Measurements from ENCODE around the gene STAG1. TPM values are rescaled to one million over a fixed set of nuclear protein-coding genes. Genes with fewer than 3 reads are reported as not detected.
"Not testable (repeated sequence)": the region's sequence is repeated elsewhere in the genome, so short reads cannot be mapped to it uniquely, and the experiment has no call there.

Gene STAG1
- polyA plus RNA-seq, 1 experiment, result 30.1 TPM

DNA sequence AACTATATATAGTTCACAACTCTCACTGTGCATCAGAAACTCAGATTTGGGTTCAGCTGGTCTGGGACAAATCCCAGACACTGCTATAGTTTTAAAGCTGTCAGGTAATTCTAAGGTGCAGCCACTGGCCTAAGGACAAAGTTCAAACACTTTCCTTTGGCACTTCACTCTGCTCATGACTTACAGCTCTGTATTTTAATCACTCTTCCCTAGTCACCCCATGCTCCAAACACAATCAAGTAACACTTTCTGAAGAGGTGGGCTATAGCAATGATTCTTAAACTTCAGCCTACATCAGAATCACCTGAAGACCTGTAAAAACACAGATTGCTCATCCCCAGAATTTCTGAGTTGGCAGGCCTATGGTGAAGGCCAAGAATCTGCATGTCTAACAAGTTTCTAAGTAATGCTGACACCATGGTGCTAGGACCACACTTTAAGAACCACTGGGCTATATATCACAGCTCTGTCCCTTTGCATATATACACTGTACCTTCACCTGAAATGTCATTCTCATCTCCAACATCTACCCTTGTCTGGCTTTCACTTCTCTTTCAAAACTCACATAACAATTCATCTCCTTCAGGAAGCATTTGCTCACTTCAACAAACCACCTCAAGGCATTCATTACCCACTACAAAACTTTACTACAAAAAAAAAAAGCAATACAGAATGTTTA lies 21.4 kb downstream of the STAG1 start:
- no peak overlapping the region for H3K27ac ChIP-seq (ENCODE audit: low read depth, low read length)
- TF ChIP-seq, protein P1, sequence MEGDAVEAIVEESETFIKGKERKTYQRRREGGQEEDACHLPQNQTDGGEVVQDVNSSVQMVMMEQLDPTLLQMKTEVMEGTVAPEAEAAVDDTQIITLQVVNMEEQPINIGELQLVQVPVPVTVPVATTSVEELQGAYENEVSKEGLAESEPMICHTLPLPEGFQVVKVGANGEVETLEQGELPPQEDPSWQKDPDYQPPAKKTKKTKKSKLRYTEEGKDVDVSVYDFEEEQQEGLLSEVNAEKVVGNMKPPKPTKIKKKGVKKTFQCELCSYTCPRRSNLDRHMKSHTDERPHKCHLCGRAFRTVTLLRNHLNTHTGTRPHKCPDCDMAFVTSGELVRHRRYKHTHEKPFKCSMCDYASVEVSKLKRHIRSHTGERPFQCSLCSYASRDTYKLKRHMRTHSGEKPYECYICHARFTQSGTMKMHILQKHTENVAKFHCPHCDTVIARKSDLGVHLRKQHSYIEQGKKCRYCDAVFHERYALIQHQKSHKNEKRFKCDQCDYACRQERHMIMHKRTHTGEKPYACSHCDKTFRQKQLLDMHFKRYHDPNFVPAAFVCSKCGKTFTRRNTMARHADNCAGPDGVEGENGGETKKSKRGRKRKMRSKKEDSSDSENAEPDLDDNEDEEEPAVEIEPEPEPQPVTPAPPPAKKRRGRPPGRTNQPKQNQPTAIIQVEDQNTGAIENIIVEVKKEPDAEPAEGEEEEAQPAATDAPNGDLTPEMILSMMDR (IDR thresholded peaks at IDR 0.05; ENCODE audit: low read depth, low read length), result no peak
- H3K9me3 ChIP-seq (ENCODE audit: control insufficient read depth, insufficient read depth, low read length), result no peaks in the 10 kb centered on the region; the same call in 1 of the 2 replicates
- no peaks in the 10 kb centered on the region for H3K27me3 ChIP-seq (ENCODE audit: control insufficient read depth, insufficient read depth, low read length)
- no peak overlapping the region for H3K4me3 ChIP-seq (ENCODE audit: low read depth, low read length)
- DNase-seq (ENCODE audit: low read depth, low spot score), result no peak
- ChIA-PET POLR2A (interaction anchor here (0.5 kb wide), 1 partner anchor 515 kb away, joined by 4 read pairs; no protein-coding TSS in a partner anchor), CTCF (interaction anchor here (1.2 to 2.6 kb wide), 2 partner anchors 284 to 425 kb away, joined by 4 to 11 read pairs; no protein-coding TSS in a partner anchor)

DNA sequence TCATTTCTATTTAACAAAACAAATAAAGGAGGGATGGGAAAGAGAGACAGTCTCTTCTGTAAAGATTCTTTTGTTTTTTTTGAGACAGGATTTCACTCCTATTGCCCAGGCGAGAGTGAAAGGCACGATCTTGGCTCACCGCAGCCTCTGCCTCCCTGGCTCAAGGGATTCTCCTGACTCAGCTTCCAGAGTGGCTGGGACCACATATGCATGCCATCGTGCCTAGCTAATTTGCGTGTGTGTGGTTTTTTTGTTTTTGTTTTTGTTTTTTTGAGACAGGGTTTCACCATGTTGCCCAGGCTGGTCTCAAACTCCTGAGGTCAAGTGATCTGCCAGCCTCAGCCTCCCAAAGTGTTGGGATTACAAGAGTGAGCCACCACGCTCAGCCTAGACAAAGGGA lies 23.3 kb downstream of the STAG1 start:
- no peak overlapping the region; the same call in 1 of the 2 replicates for H3K4me3 ChIP-seq (ENCODE audit: low read depth, low read length)
- H3K27me3 ChIP-seq (ENCODE audit: control insufficient read depth, insufficient read depth, low read length), result no peaks in the 10 kb centered on the region
- POLR2A ChIA-PET, result no interaction called here
- DNase-seq (ENCODE audit: low read depth, low spot score), result no peak
- H3K9me3 ChIP-seq (ENCODE audit: control insufficient read depth, insufficient read depth, low read length), result no peaks in the 10 kb centered on the region; the same call in 1 of the 2 replicates
- no peak overlapping the region for H3K27ac ChIP-seq (ENCODE audit: low read depth, low read length)
- CTCF ChIA-PET, result interaction anchor here (1.0 to 2.6 kb wide), 3 partner anchors 29 to 285 kb away, joined by 3 to 11 read pairs (median 3); no protein-coding TSS in a partner anchor
- TF ChIP-seq, protein P1 (IDR thresholded peaks at IDR 0.05; ENCODE audit: low read depth, low read length), result no peak

DNA sequence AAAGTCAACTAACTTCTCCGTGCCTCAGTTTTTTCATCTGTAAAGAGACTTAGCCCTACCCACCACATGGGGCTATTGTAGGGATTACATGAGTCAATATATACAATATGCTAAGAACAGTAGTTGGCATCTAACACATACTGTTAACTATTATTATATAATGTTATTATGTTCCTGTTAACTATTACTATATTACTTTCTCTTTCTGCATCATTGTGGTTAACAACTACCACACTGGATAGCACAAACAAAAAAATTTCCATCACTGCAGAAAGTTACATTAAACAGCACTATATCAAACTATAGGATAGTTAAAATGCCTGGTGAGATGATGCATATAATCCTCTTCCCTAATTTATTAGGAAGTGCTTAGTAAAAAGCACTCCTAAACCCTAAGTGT lies 23.7 kb downstream of the STAG1 start:
- Histone ChIP-seq H3K4me3 (ENCODE audit: low read depth, low read length) (no peak overlapping the region), H3K27ac (ENCODE audit: low read depth, low read length) (no peak overlapping the region), H3K27me3 (ENCODE audit: control insufficient read depth, insufficient read depth, low read length) (no peaks in the 10 kb centered on the region), H3K9me3 (ENCODE audit: control insufficient read depth, insufficient read depth, low read length) (no peaks in the 10 kb centered on the region; the same call in 1 of the 2 replicates)
- no peak for DNase-seq (ENCODE audit: low read depth, low spot score)
- ChIA-PET CTCF (interaction anchor here (1.0 to 2.6 kb wide), 2 partner anchors 105 to 286 kb away, joined by 3 to 11 read pairs; no protein-coding TSS in a partner anchor), POLR2A (no interaction called here)
- TF ChIP-seq, protein P1 (IDR thresholded peaks at IDR 0.05; ENCODE audit: low read depth, low read length), result no peak

DNA sequence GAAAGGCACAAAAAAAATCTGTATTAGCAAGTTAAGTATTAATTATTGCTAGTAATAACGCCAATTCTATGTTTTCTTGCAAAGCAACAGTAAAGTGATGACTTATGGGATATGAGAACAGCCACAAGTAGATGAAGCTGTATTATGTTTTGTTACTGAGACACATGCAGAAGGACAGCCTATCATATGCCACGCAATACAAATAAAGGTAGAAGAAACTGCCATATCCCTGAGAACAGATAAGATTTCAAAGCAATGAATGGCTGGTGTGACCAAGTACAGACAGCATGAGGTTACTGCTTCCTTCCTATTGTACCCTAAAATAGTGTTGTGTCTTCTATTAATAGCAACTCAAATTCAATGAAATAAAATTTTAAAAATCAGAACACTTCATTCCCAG lies 26.7 kb downstream of the STAG1 start:
- CTCF ChIA-PET, result interaction anchor here (0.8 to 1.5 kb wide), 2 partner anchors 289 to 333 kb away, joined by 4 to 5 read pairs; no protein-coding TSS in a partner anchor
- no peak for DNase-seq (ENCODE audit: low read depth, low spot score)
- POLR2A ChIA-PET, result no interaction called here

DNA sequence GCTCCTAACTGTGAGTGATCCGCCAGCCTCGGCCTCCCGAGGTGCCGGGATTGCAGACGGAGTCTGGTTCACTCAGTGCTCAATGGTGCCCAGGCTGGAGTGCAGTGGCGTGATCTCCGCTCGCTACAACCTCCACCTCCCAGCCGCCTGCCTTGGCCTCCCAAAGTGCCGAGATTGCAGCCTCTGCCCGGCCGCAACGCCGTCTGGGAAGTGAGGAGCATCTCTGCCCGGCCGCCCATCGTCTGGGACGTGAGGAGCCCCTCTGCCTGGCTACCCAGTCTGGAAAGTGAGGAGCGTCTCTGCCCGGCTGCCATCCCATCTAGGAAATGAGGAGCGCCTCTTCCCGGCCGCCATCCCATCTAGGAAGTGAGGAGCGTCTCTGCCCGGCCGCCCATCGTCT lies 29.3 kb downstream of the STAG1 start:
- POLR2A ChIA-PET; CTCF ChIA-PET; H3K4me3 ChIP-seq (ENCODE audit: low read depth, low read length); H3K27me3 ChIP-seq (ENCODE audit: control insufficient read depth, insufficient read depth, low read length); DNase-seq (ENCODE audit: low read depth, low spot score); H3K27ac ChIP-seq (ENCODE audit: low read depth, low read length); H3K9me3 ChIP-seq (ENCODE audit: control insufficient read depth, insufficient read depth, low read length): not testable (repeated sequence)

More for the DNA sequence above, 26.7 kb downstream of the STAG1 start:
- TF ChIP-seq, protein P1 (IDR thresholded peaks at IDR 0.05; ENCODE audit: low read depth, low read length), result no peak
- Histone ChIP-seq H3K9me3 (ENCODE audit: control insufficient read depth, insufficient read depth, low read length) (no peaks in the 10 kb centered on the region; the same call in 1 of the 2 replicates), H3K4me3 (ENCODE audit: low read depth, low read length) (no peak overlapping the region), H3K27ac (ENCODE audit: low read depth, low read length) (no peak overlapping the region), H3K27me3 (ENCODE audit: control insufficient read depth, insufficient read depth, low read length) (no peaks in the 10 kb centered on the region)

DNA sequence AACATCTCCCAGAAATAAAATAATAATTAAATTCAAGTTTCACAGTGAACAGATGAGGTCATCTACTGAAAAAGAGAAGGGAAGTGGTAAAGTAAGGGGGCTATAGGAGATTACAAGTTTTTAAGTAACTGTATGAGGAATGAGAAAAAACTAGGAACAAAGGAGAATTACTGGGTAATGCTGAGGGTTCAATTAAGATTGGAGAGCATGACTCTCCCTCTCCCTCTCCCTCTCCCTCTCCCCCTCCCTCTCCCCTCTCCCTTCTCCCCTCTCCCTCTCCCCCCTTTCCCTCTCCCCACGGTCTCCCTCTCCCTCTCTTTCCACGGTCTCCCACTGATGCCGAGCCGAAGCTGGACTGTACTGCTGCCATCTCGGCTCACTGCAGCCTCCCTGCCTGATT lies 29.8 kb downstream of the STAG1 start:
- H3K27me3 ChIP-seq (ENCODE audit: control insufficient read depth, insufficient read depth, low read length); H3K27ac ChIP-seq (ENCODE audit: low read depth, low read length); DNase-seq (ENCODE audit: low read depth, low spot score); H3K9me3 ChIP-seq (ENCODE audit: control insufficient read depth, insufficient read depth, low read length); POLR2A ChIA-PET; H3K4me3 ChIP-seq (ENCODE audit: low read depth, low read length); CTCF ChIA-PET: not testable (repeated sequence)

Data from AG04450 (cell line).